NCI-H82 (cell line): ENCODE results near the gene KCNQ1.
"Not testable (repeated sequence)": the region's sequence is repeated elsewhere in the genome, so short reads cannot be mapped to it uniquely, and the experiment has no call there.

ENCODE experiments used
- DNase-seq: peaks from one replicate; lab custom pipeline; 2025; lab: John Stamatoyannopoulos, UW

The KCNQ1 gene

GRCh38 chr11:2592559-2593392, 148.0 kb downstream of the KCNQ1 start:
- no peak for DNase-seq

- no peak for DNase-seq
Observed at GRCh38 chr11:2593393-2593950, 148.7 kb downstream of the KCNQ1 start.

- no peak for DNase-seq
Observed at GRCh38 chr11:2594267-2594666, 149.5 kb downstream of the KCNQ1 start.

- no peak for DNase-seq
Observed at GRCh38 chr11:2595204-2595603, 150.4 kb downstream of the KCNQ1 start.

GRCh38 chr11:2599561-2600189, 154.9 kb downstream of the KCNQ1 start:
- no peak for DNase-seq

GRCh38 chr11:2609345-2609744, 164.5 kb downstream of the KCNQ1 start:
- no peak for DNase-seq

- DNase-seq: no peak
Observed at GRCh38 chr11:2612884-2613571, 168.2 kb downstream of the KCNQ1 start.

GRCh38 chr11:2621894-2622293, 177.1 kb downstream of the KCNQ1 start:
- no peak for DNase-seq

GRCh38 chr11:2625183-2625582, 180.4 kb downstream of the KCNQ1 start:
- no peak for DNase-seq

GRCh38 chr11:2630679-2631078, 185.9 kb downstream of the KCNQ1 start:
- no peak for DNase-seq

GRCh38 chr11:2631161-2631560, 186.4 kb downstream of the KCNQ1 start:
- no peak for DNase-seq

GRCh38 chr11:2639763-2640162, 195.0 kb downstream of the KCNQ1 start:
- DNase-seq: not testable (repeated sequence)

GRCh38 chr11:2641623-2642022, 196.8 kb downstream of the KCNQ1 start:
- no peak for DNase-seq

GRCh38 chr11:2643746-2644145, 198.9 kb downstream of the KCNQ1 start:
- DNase-seq: no peak

- no peak for DNase-seq
Observed at GRCh38 chr11:2644844-2645778, 200.3 kb downstream of the KCNQ1 start.

- no peak for DNase-seq
Observed at GRCh38 chr11:2645779-2646118, 200.9 kb downstream of the KCNQ1 start.

GRCh38 chr11:2647167-2647566, 202.4 kb downstream of the KCNQ1 start:
- no peak for DNase-seq

- DNase-seq: no peak
Observed at GRCh38 chr11:2647953-2648352, 203.1 kb downstream of the KCNQ1 start.

GRCh38 chr11:2649400-2649799, 204.6 kb downstream of the KCNQ1 start:
- no peak for DNase-seq

- no peak for DNase-seq
Observed at GRCh38 chr11:2649848-2650247, 205.0 kb downstream of the KCNQ1 start.

GRCh38 chr11:2650343-2650867, 205.6 kb downstream of the KCNQ1 start:
- DNase-seq: no peak
